HG02970 (cell line): ENCODE results near the gene MPPE1.

ENCODE experiments used
- ATAC-seq: cut with Tn5 transposase; IDR thresholded peaks from one replicate; pipeline ENCODE4 v1.9.1; 2021; ENCODE audit warnings: mild to moderate bottlenecking, moderate library complexity, moderate number of reproducible peaks; ENCODE audit not compliant: unreplicated experiment, low FRiP score

MPPE1 gene

GRCh38 chr18:11886577-11887110 is 21.5 kb downstream of the MPPE1 start:
- ATAC-seq, result no peak

- ATAC-seq, result no peak
Observed at GRCh38 chr18:11885278-11885947, 22.7 kb downstream of the MPPE1 start.

GRCh38 chr18:11884396-11885030 is 23.6 kb downstream of the MPPE1 start:
- ATAC-seq, result no peak

- ATAC-seq, result no peak
Observed at GRCh38 chr18:11883153-11883552, 25.0 kb downstream of the MPPE1 start.

- no peak for ATAC-seq
Observed at GRCh38 chr18:11882636-11883035, 25.5 kb downstream of the MPPE1 start.

GRCh38 chr18:11880586-11881304 is 27.4 kb downstream of the MPPE1 start:
- no peak for ATAC-seq

- no peak for ATAC-seq
Observed at GRCh38 chr18:11877497-11878135, 30.5 kb downstream of the MPPE1 start.

GRCh38 chr18:11874676-11875075 is 33.4 kb downstream of the MPPE1 start:
- no peak for ATAC-seq

GRCh38 chr18:11873670-11874340 is 34.3 kb downstream of the MPPE1 start:
- ATAC-seq, result no peak

- no peak for ATAC-seq
Observed at GRCh38 chr18:11872479-11873136, 35.5 kb downstream of the MPPE1 start.

GRCh38 chr18:11871501-11871900 is 36.6 kb downstream of the MPPE1 start:
- no peak for ATAC-seq

- no peak for ATAC-seq
Observed at GRCh38 chr18:11868230-11868629, 39.9 kb downstream of the MPPE1 start.

GRCh38 chr18:11866764-11867163 is 41.4 kb downstream of the MPPE1 start:
- no peak for ATAC-seq

- no peak for ATAC-seq
Observed at GRCh38 chr18:11866329-11866728, 41.8 kb downstream of the MPPE1 start.

- ATAC-seq, result no peak
Observed at GRCh38 chr18:11865071-11865470, 43.0 kb downstream of the MPPE1 start.

GRCh38 chr18:11864471-11864870 is 43.6 kb downstream of the MPPE1 start:
- ATAC-seq, result no peak

GRCh38 chr18:11862468-11863137 is 45.5 kb downstream of the MPPE1 start:
- ATAC-seq, result no peak

GRCh38 chr18:11861583-11862288 is 46.4 kb downstream of the MPPE1 start:
- ATAC-seq, result no peak
